Measurements from ENCODE around the gene C14orf132.

Gene C14orf132

DNA sequence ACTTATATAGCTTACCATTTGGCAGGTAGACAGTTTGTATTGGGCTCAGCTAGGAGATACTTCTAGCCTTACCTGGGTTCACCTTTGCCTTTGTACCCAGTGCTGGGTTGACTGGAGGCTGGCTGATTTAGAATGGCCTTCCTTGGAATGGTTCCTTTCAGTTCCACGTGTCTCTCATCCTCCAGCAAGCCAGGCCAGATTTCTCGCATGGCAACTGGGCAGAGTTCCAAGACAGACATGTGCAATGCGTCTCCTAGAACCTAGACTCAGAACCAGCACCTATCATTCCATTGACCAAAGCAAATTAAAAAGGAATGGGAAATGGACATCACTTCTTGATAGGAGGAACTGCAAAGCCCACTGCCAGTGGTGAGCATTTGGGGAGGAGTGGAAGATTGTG, 86.4 kb downstream of the C14orf132 start:
- no peak for DNase-seq

DNA sequence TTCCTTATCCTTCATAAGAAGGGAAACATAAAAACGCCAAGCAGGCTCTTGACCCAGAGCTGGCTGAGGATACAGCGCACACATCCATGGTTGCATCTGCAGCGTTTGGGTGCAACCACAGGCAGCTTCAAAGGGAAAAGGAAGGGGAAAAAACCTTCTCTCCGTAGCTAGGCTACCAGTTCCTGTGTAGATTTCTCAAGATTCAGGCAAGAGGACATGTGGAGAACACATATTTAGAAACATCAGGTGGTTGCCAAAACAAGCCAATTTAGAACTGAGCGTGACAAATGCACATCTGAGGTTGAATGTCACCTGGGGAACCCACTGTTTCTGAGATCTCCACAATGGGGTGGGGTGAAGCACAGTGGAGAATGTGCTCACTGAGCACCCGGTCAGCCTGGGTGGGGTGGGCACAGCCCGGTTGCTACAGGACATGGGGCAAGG, 87.2 kb downstream of the C14orf132 start:
- DNase-seq, result no peak

DNA sequence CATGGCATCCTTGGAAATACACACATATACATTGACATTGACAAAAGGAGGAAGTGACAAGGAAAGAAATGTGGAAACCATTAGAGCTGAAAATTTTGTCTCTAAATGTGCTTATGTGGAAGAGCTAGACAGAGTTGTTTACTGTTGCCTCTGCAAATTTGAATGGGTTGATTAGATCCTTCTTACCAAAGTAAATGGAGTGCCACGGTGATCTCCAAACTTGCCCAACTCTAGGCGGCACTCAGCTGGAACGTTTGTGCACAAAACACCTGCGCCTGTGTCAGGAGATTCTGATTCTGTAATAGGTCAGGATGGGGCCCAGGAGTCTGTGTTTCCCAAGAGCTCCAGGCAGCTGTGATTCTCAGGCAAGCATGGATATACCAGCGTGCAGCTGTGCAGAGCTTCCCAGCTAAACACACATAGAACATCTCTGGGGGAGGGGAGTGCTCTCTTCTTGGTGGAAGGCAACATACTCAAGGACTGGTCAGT, 87.7 kb downstream of the C14orf132 start:
- no peak for DNase-seq

DNA sequence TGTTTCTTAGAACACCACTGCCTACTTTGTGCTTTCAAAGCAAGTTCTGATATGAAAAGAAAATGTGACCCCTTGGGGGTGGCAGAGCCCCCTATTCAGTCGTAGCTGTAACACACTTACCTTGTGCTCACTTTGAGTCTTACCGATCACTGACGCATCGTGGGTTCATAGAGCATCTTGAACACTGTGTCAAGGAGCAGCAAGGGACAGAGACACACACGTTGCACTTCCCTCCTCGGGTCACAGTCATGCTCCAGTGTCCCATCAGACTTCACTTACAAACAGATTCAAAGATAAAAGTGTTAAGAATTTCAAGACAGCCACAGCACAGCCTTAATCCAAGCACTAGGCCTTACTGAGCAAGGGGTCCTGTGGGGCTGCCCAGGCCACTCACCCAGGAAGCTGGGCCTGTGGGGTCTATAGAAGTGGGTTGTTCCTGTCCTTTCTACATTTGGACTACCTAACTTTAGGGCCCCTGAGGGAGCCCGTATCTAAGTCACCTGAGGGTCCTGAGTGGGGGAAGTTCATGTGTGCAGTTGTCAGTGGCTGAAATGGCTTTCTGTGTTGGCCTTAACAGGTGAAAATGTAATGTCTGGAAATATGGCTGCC, 90.1 kb downstream of the C14orf132 start:
- DNase-seq, result no peak

DNA sequence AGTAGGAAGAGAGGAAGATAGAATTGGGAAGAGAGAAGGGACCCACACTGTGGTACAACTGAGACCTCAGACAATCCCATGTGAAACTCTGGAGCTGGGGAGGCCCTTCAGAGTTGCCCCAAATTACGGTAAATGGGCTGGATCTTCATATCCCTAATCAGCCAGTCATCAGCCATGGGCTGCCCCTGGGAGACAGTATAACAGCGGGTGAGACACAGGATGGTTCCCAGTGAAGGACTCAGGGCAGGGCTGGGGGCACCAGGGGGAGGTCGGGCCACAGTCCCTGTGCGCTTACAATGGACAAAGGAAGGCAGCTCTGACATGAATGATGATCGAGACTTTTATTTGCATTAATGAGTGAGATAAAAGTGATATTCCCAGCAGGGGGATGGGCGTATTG, 91.2 kb downstream of the C14orf132 start:
- DNase-seq, result no peak

DNA sequence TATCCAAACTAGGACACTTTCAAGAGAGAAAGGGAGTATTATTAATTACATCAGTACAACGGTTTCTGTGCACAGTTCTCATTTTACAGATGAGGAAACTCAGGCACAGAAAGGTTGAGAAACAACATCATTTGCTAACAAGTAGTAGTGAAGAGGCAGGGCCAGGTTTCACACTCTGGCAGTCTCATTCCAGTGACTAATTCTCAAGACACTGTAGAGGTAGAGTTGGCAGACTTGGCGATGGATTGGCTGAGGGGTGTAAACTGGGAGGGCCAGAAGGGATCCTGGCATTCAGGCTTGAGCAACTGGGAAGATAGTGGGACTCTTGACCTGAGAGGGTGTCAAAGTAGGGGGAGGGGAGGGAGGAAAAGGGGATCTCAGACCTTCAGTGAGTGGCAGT, 91.7 kb downstream of the C14orf132 start:
- no peak for DNase-seq

DNA sequence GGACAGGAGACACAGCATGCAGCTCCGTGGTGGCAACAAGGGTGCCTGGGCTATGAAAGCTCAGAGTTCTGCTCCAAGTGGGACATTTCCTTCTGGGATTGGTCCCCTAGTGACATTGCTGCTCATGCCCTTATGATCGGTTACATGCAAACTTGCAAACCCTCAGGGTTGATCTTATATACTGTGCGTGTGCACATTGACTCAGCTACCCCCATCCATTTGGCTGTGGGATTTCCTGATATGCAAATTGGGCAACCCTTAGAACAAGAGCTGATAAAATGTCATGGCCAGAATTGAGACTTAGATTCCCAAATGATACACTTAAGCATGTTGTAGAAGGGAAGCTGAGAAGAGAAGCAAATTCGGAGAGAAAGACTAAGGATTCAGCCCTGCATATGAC, 92.7 kb downstream of the C14orf132 start:
- no peak for DNase-seq

DNA sequence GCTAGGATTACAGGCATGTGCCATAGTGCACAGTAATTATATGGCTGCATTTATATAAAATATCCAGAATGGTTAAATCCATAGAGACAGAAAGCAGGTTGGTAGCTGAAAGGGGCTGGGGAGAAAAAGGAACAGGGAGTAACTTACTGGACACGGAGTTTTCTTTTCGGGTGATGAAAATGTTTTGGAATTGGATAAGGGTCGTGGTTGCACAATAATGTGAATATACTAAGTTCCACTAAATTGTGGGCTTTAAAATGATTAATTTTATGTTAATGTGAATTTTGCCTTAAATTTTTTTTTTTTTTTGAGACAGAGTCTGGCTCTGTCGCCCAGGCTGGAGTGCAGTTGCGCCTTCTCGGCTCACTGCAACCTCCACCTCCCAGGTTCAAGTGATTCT, 95.3 kb downstream of the C14orf132 start:
- DNase-seq, result no peak

DNA sequence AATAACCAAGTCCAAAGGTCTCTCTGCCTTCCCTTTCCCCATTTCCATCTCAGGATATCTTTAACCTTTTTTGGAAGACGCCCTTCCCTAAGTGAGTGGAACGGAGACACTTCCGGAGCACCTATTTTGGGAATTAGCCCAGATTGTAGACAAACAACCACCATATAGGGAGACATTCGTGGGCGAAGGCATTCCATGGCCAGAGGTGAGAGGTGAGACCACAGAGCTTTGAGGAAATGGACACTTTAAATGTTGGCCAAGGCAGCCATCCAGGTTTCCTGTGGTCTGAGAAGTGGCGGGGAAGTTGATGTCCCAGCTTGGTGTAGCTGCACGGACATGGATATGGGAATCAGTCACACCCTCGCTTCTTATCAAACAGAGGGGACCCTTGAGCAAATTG, 96.1 kb downstream of the C14orf132 start:
- DNase-seq, result no peak

DNA sequence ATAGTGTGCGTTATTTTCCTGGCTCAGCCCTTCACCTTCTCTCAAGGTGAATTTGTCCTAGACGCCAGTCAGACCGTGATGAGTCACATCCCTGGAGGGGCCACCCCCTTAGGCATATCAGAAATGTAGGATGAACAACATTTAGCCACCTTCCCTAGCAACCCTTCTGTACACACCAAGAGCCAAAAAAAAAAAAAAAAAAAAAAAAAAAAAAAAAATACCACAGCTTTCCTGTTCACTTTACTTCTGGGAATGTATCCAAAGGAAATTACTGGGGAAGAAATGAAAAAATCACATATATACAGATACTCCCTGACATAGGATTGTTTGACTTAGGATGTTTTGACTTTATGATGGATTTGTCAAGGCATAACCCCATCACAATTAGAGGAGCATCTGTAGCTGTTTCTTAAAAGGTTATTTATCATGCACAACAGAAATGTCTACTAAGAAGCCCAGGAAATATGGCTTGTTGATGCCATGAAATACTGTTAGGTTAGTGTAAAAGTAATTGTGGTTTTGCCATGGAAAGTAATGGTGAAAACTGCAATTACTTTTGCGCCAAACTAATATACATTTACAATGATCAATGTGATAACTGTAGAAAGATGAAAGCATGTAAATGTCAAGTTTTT, 97.3 kb downstream of the C14orf132 start:
- no peak for DNase-seq

DNA sequence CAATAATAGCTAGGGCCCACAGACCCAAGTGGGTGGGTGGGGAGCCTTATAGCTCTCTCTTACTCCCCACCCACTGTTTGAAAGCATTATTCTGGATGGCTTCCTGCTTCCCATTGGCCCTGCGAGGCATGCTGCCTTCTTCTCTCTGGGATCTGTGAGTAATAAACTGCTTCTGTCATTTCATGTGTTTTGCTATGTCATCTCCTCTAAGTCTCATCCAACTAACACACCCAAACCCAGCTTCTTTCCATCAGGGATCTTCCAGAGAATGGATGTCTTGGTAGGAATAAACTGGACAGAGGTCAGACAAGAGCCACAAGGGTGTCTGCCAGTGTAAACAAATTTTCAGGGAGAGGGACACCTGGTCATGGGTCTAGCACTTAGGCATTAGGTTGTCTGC, 99.1 kb downstream of the C14orf132 start:
- DNase-seq, result no peak

DNA sequence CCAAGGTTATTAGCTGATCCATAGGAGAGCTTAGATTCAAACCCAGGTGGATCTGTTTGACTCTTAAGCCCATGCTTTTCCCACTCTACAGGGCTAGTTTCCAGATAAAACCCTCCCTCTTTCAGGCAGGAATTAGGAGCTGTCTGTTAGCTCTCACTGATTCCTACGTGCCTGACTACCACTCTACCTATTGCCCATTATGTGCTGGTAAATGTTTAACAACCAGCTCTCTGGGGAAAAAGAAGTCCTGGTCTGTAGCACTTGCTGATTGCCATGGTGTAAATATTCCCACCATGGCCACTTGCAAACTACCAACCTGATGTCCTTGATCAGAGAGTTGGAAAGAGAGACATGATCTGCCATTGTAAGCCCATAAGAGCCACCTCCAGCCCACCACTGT, 100.0 kb downstream of the C14orf132 start:
- no peak for DNase-seq

DNA sequence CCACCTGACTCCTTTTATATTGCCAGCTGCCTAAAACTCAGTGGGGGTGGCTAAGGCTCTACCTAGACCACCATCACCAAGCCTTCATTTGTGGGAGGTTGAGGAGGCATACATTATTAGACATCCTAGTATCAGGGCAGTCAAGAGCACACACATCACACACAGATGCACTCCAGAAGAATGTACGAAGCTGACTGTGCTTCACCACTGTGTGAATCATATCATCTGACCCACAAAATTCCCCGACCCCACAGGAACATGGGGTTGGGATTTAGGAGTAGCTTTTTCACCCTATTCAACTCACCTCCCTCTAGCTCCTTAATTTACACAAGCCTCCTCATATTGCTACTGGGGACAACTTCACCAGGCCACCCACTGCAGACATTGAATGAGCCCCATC, 100.7 kb downstream of the C14orf132 start:
- no peak for DNase-seq

DNA sequence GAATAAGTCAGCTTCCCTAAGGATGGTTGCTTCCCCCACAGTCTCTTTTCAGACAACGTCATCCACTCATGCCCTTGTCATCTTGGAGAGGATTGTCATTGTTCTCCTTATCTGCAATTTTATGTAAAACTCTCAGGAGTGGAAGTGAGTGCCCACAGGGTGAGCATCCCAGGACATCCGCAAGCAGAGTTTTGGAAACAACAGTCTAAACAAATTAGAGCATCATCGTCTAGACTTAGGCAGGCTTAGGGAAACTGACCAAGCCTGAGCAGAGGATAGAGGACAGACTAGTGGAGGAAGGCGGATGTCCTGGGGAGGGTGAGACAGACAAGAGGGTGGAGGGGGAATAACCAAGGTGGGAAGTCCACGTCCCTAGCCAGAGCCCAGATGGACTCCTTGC, 101.8 kb downstream of the C14orf132 start:
- no peak for DNase-seq
